Stimulated activated CD8-positive, alpha-beta memory T cell treated with anti-CD3 and anti-CD28 coated beads, Interleukin-12 subunit alpha, Interleukin-12 subunit beta, amount 100 ng/mL, for 4 hours (primary cell): ENCODE data around the gene ORC6.

ENCODE experiments used
- DNase-seq: peaks from one replicate; pipeline ENCODE4 v3.0.0-alpha.2; 2020; ENCODE audit warnings: low read depth

The ORC6 gene

DNA sequence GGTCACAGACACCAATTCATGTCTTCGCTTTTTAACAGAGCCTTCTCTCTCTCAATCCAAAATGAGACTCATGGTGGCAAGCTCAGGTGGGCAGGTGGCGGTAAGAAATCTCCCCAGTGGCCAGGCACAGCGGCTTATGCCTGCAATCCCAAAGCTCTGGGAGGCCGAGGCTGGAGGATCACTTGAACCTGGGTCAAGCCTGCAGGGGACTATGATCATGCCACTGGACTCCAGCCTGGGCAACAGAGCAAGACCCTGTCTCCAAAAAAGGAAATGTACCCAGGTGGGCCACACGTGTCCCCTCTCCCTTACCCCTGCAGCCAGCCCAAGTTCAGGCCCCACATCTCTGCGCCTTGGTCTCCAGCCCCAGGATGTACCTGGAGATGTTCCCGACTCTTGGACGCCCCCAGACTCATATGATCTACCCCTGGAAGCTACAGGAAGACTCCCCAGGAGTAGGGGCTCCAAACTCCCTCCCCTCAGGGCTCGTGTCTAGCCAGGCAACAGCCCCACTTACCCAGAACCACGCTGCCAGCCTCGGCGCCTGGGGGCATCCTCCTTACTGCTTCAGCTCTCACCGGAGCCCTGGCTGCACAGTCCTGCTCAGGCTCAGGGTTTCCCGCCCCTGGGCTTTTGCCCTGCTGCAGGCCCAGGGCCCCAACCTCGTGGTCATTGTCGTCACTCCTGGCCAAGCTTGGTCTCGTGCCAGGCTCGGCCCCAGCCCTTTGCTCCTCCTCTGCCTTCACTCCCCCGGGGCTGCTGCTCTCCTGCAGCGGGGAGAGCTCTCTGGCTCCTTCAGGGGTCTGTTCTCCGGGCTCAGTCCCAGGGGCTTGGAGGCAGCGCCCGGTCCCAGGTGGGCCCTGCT lies 42.5 kb downstream of the ORC6 start:
- DNase-seq: no peak

DNA sequence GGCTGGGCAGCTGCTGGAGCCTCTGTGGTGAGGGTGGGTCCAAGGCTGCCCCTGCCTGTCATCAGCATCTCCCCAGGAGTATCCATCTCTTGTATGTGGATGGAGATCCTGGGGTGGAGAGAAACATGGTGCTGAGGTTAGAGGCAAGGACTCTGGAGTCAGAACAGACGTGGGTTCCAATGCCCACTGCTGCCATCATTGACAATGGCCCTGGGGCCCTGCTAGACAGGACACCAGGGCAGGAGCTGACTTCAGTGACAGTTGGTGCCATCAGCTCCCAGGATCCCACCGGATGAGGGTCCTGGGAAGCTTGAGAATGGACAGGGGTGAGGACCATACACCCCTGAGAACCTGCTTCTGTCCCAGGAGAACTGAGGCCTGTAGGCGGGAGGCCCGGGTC lies 43.1 kb downstream of the ORC6 start:
- no peak for DNase-seq

DNA sequence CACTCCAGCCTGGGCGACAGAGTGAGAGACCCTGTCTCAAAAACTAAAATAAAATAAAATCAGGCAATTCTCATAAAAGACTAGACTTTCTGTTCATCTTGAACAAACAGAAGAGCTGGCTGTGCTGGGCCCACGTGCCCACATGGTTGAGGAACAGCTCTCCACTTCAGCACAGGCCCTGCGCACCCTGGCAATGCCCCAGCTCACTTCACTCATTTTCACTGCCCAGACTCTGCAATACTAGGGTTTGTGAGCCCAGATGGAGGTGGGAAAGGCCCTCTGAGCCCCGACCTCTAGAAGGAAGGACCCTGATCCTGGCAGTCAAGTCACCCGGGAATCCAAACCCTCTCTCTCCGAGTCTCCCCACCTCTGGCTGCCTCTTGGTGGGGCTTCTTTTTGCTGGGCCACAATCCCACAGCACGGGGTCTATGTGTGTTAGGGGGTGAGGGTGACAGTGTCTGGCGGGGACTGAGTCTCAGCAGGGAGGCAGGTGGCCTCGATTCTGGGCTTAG lies 43.9 kb downstream of the ORC6 start:
- DNase-seq: no peak

DNA sequence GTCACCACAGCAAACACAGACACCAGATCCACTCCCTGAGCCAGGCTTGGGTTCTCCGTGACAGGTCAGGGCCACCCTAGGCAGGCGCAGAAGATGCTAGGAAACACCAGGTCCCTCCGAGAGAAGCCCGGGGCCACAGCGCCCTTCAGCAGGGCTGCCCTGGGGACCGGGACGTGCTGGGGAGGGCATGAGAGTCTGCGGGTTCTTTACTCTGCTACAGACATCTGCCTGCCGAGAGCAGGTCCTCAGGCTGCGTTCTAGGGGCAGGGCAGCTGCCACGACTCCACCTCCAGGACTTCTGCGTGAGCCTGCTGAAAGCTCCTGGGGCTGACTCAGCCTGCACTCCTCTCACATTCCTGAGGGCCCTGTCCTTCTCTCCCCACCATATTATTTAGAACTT lies 47.2 kb downstream of the ORC6 start:
- DNase-seq: no peak

DNA sequence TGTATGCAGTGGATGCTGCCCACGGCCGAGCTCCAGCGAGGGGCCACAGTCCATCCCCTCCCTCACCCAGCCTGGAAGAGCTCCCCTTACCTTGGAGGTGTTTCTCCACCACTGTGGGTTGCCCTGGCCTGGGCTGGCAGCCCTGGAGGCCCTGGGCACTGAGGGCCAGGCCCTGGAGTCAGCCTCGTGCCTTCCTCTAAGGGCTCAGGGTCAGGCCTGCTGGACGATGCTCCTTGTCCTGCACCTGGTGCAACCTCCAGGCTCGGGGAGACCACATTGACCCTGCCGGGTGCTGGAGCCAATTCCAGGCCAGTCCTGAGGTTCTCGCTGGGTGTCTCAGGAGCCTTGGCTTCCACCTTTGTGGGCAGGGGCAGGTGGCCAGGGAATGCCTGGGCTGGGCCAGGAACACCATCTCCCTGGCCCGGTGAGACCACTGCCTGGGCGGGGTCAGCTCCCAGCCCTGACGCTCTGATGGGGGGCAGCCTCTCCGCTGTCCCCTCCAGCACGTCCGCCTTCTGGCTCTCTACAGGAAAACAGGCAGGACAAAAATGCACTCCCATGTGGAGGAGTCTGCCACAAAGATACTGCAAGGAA lies 48.3 kb downstream of the ORC6 start:
- DNase-seq: no peak

DNA sequence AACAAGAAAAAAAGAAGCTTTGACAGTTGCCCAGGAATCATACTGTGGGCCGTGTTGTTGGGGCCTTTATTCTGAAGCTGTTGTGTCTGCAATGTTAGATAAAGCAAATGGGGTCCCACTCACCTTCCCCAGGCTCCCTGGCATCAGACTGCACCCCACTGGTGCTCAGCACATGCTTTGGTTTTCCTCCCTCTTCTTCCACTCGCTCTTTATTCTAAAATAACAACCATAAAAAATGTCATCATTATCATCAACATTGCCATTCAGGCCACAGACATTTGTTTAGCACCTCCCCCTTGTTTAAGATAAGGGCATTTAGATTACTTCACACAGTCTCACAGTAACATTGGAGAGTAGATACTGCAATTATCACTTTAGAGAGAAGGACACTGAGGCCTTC lies 50.5 kb downstream of the ORC6 start:
- DNase-seq: no peak

DNA sequence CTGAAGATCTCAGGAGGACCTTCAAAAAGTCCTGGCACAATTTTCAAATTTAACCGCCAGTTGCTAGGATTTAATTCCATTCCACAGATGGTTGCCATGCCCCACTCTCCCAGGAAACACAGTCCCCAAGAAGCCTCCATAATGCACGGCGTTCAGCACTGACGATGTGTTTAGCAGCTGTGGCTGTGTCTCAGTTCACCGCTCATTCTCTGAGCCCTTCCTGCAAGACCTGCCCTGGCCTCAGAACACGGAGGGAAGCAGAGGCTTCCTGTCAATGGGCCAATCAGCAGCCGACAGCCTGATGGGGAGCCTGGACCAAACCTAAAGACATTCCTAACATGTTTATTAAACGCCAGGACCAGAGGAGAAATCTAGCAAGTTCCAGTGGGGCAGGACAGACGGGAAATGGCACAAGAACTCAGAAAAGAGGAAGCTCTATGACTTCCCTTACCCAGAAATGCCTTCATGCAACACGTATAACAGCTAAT lies 53.8 kb downstream of the ORC6 start:
- no peak for DNase-seq

DNA sequence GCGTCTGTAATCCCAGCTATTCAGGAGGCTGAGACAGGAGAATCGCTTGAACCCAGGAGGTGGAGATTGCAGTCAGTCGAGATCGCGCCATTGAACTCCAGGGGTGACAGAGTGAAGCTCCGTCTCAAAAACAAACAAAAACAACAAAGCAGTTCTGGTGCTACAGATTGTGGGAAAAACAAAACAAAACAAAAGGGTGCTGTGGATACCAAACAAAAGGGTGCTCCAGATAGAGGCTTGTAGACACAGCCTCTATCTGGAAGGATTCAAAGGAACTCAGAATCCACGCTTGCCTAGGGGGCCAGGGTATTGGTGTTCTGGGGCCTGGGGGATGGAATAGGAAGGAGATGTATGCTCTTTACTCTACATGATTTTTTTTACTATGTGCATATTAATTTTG lies 56.2 kb downstream of the ORC6 start:
- DNase-seq: no peak

DNA sequence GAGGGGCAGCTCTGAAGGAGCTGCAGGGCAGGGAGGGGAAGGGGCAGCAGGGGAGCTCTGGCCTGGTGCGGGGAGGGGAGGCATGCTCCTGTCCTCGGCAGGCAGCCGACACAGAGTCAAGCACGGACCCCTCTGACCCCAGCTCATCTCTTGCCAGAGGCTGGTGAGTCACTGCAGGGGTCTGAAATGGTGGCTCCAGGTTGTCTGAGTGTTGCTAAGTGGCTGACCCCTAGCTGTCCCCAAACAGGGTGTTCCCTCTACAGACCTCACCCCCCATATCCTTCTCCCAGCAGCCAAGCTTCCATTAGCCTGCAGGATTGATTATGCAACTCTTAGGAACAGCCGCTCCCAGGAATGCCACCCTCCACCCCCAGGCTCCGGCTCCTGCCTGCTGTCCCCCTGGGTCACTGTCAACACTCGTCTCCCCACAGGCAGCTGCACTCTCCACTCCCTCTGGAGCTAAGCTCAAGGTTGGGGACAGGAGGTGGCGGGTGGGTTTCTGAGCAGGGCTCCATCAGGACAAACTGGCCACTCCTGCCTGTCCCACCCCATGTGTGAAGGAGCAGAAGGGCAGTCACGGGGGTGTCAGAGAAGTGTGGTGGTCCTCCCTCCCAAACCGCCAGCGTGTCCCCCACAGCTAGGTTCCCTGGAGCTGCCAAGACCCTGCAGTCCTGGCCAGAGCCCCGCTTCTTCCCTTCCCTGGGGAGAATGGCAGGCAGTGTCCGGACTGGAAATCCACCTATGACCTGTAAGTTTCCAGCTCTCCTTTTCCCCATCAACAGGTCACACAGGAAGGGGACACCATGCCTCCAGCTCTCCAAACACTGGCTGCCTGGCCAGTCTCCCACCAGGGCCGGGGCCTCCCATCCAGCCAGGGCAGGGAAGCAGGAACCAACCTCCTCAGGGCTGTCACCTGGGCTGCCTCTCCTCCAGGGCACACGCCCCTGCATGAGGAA lies 57.6 kb downstream of the ORC6 start:
- no peak for DNase-seq
